HG02885 (cell line): ENCODE results near the gene CCR5.
"Not testable (repeated sequence)": the region's sequence is repeated elsewhere in the genome, so short reads cannot be mapped to it uniquely, and the experiment has no call there.

Experiments
- ATAC-seq: cut with Tn5 transposase; IDR thresholded peaks from one replicate; pipeline ENCODE4 v1.9.1; 2021; ENCODE audit warnings: mild to moderate bottlenecking; ENCODE audit not compliant: unreplicated experiment, poor library complexity

The CCR5 gene

GRCh38 chr3:46381625-46382024 lies 10.9 kb downstream of the CCR5 start:
- ATAC-seq: no peak

- ATAC-seq: no peak
Measured at GRCh38 chr3:46383211-46383950, 12.6 kb downstream of the CCR5 start.

GRCh38 chr3:46383951-46384330 lies 13.2 kb downstream of the CCR5 start:
- ATAC-seq: no peak

DNA sequence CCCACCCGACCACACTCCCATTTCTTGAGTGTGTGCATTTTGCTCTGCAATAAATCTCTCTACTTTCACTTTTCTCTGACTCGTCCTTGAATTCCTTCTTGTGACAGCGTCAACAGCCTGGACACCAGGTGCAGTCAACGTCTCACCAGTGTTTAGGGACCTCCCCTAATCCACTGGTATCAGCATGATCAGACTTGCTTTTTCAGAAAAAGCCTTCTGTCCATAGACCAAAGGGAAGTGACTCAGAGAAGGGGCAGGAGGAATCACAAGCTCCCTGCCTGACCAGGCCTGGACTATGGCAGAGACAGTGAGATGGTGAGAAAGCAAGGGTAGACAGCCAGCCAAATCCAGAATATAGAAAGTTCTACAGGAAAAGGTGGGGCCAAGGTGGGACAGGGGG lies 15.5 kb downstream of the CCR5 start:
- no peak for ATAC-seq

DNA sequence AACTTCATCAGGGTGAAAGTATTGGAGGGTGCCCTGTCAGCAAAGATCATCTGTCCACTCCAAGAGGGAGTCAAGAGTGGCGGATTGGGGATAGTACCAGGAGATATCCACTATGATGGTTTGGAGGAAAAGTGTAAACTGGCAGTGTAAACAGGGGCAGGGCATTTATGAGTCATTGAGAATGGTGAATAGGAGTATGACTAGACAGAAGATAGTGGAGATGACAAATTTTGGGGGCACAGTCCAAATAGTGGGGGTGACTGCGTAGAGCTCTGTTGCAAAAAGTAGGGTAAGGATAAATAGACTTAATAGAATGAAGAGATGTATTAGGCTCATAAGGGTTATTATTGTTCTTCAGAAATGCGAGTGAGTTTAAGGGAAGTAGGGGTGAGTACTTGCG lies 18.1 kb downstream of the CCR5 start:
- not testable (repeated sequence) for ATAC-seq

DNA sequence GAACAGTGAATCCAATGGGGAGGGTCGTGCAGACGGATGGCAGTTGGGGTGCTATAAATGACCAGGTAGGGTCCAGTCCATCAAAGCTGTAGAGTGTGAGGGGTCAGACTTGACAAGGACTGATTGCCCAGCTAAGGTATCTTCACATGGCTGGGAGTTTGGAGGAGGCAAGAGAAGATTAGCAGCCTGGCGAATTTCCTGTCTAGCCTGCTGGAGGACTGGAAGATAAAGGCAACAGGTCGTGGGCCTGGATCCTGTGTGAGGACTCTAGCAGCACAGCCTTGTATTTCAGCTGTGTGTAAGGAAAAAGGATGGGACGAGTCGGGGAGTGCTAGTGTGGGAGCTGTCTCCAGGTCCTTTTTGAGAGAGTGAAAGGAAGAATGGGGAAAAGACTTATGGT lies 18.6 kb downstream of the CCR5 start:
- no peak for ATAC-seq

- not testable (repeated sequence) for ATAC-seq
Measured at GRCh38 chr3:46391526-46391925, 20.8 kb downstream of the CCR5 start.

GRCh38 chr3:46393011-46393410 lies 22.3 kb downstream of the CCR5 start:
- no peak for ATAC-seq

- no peak for ATAC-seq
Measured at GRCh38 chr3:46393554-46394434, 23.0 kb downstream of the CCR5 start.

DNA sequence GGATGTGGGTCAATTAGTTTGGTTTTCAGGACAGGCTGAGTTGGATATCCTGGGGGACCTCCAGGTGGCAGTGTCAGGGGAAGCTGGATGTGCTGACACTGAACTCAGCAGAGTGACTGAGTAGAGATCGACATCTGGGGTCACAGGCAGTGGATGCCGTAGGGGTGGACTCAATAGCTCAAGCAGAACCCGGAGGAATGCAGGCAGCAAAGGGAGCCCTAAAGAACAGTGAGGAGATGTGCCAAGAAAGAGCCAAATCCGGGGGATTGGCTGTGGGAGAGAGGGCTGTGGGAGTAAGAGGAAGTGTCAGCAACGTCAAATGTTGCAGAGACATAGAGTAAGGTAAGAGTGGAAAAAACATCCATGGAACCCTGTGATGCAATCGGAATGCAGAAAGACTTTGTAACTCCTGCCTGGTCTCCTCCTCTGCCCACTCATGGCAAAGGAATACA lies 24.5 kb downstream of the CCR5 start:
- ATAC-seq: no peak

DNA sequence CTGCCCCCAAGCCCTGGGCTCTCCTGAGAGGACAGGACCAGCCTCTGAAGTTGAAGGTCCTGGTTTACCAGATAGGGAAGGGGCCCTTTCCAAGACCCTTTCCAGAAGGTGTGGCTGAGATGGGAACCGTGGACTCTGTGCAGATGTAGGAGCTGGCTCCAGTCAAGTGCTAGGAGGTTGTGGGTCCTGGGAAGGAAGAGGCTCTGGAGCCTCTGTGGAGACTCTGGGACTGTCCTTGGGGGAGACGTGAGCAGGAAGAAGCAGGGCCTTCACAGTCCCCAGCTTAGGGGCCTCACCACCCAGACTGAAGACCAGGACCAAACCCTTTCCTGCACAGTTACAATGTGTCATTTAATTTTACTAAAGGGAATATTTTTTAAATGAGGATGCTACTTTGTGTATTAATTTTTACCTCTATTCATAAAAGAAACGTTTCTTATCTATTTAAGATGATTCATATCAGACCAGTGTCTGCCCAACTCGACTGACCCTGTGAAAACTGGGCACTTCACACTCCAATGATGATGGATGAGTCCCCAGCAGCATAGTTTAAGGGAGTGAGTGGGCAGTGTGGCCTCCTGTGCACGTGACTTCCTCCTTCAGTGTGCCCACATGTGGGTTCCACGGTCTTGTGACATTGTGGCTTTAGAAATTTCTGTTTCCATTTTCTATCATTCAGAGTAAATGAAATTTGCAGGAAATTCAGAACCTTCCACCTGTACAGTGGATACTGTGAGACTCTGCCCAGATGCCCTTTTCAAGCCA lies 25.2 kb downstream of the CCR5 start:
- no peak for ATAC-seq

- ATAC-seq: no peak
Measured at GRCh38 chr3:46397111-46397510, 26.4 kb downstream of the CCR5 start.

- no peak for ATAC-seq
Measured at GRCh38 chr3:46398186-46398955, 27.6 kb downstream of the CCR5 start.

- ATAC-seq: no peak
Measured at GRCh38 chr3:46399098-46399497, 28.4 kb downstream of the CCR5 start.

DNA sequence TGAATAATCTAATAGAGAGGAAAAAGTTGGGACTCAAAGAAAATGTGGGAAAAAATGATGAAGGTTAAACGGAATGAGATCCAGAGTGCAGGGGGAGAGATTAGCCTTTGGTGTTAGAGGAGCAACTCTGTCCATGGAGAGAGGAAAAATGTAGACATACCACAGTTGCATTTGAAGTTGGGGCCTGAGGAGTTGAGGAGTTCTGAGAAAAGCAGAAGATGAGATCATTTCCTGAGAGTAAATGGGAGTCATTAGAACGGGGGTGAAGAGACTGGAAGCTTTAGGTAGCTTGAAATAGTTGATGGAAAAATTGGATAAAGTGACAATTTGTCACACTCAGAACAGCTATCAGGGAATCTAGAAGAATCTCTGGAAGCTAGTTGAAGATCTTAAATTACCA lies 28.8 kb downstream of the CCR5 start:
- ATAC-seq: no peak

DNA sequence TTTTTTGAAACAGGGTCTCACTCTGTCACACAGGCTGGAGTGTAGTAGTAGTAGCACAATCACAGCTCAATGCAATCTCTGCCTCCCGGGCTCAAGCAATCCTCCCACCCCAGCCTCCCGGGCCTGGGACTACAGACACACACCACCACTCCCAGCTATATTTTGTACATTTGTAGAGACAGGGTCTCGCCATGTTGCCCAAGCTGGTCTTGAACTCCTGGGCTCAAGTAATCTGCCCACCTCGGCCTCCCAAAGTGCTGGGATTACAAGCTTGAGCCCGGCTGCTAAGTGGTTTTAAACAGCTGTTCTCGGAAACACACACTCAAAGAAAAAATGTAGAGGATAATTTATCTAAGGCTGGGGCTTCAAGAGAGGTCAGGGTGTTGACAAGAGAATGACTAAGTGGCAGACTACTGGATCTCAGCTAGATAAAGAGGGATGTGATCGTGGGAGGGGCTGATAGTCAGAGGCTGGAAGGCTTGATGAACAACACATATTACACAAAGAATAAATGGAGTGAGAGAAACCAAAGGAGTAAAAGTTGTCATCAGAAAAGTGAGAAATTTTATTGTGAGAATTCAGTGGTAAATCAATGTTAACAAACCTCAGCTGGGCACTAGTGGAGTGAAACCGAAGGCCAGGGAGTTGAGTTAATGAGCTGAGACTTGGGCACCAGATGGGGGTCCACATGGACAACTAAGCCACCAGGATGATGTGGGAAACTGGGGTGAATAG lies 29.4 kb downstream of the CCR5 start:
- no peak for ATAC-seq

- no peak for ATAC-seq
Measured at GRCh38 chr3:46400846-46401245, 30.1 kb downstream of the CCR5 start.

- ATAC-seq: no peak
Measured at GRCh38 chr3:46401579-46401978, 30.8 kb downstream of the CCR5 start.

DNA sequence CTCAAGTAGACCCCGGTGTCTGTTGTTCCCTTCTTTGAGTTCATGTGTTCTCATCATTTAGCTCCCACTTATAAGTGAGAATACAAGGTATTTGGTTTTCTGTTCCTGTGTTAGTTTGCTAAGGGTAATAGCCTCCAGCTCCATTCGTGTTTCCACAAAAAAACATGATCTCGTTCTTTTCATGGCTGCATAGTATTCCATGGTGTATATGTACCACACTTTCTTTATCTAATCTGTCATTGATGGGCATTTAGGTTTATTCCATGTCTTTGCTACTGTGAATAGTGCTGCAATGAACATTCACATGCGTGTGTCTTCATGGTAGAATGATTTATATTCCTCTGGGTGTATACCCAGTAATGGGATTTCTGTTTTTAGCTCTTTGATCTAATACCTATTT lies 32.2 kb downstream of the CCR5 start:
- ATAC-seq: not testable (repeated sequence)
